HepG2 (cell line): ENCODE data around the gene TMX2. TPM values are rescaled to one million over a fixed set of nuclear protein-coding genes. Genes with fewer than 3 reads are reported as not detected.

Source experiments
- ATF1 ChIP-seq: IDR thresholded peaks from 2 replicates; pipeline ENCODE4 v1.6.1; 2016; ENCODE audit warnings: mild to moderate bottlenecking, control low read depth
- HOXA7 ChIP-seq: sonication (generic); formaldehyde crosslinking; IDR thresholded peaks from 2 replicates; pipeline ENCODE4 v1.8.1; 2022; ENCODE audit warnings: mild to moderate bottlenecking, missing genetic modification reagents, moderate library complexity
- IRX3 ChIP-seq: sonication (generic); formaldehyde crosslinking; IDR thresholded peaks from 2 replicates; pipeline ENCODE4 v1.8.1; 2023; ENCODE audit warnings: mild to moderate bottlenecking, low read depth, missing genetic modification reagents, borderline replicate concordance
- KLF13 ChIP-seq: sonication (generic); formaldehyde crosslinking; IDR thresholded peaks from 2 replicates; pipeline ENCODE4 v1.4.0; 2020; ENCODE audit warnings: mild to moderate bottlenecking, missing genetic modification reagents
- MIER3 ChIP-seq: IDR thresholded peaks from 2 replicates; pipeline ENCODE4 v1.6.1; 2016; ENCODE audit warnings: missing compliant biosample characterization, borderline replicate concordance
- NCOR1 ChIP-seq: fragments of 200-600 bp; sonication (generic); IDR thresholded peaks from 2 replicates; pipeline ENCODE4 v1.7.0; 2017; ENCODE audit warnings: antibody characterized with exemption, low read length, borderline replicate concordance
- NFRKB ChIP-seq: fragments of 450-650 bp; IDR thresholded peaks from 2 replicates; pipeline ENCODE4 v1.6.1; 2017
- PHF21A ChIP-seq: sonication (generic); formaldehyde crosslinking; IDR thresholded peaks from 2 replicates; pipeline ENCODE4 v1.5.0; 2020; ENCODE audit warnings: mild to moderate bottlenecking, missing genetic modification reagents
- TRIM24 ChIP-seq: sonication (generic); formaldehyde crosslinking; IDR thresholded peaks from 2 replicates; pipeline ENCODE4 v1.8.0; 2022; ENCODE audit warnings: mild to moderate bottlenecking, missing genetic modification reagents
- ZFY ChIP-seq: sonication (generic); formaldehyde crosslinking; IDR thresholded peaks from 2 replicates; pipeline ENCODE4 v1.4.0; 2020; ENCODE audit warnings: missing genetic modification reagents
- ZKSCAN8 ChIP-seq: IDR thresholded peaks from 2 replicates; pipeline ENCODE4 v1.6.1; 2016; ENCODE audit warnings: borderline replicate concordance, missing genetic modification reagents, missing compliant biosample characterization
- ZNF205 ChIP-seq: IDR thresholded peaks from 2 replicates; pipeline ENCODE4 v1.6.1; 2018; ENCODE audit warnings: missing biosample characterization, missing genetic modification reagents
- ZNF207 ChIP-seq: fragments of 450-650 bp; IDR thresholded peaks from 2 replicates; pipeline ENCODE4 v1.6.1; 2016; ENCODE audit warnings: antibody characterized with exemption, borderline replicate concordance
- ZNF367 ChIP-seq: sonication (generic); formaldehyde crosslinking; IDR thresholded peaks from 2 replicates; pipeline ENCODE4 v1.4.0; 2020; ENCODE audit warnings: missing genetic modification reagents, borderline replicate concordance
- polyA plus RNA-seq, 8 experiments: library from polyadenylated mRNA; depleted of rRNA in 3 of 8; stranded (reverse) in 7 of 8; unstranded in 1 of 8; fragments of >200 nt; fragmentation: Illumina TruSeq in 4 of 8; extraction: Trizol in 4 of 8; gene quantifications; 2 replicates each; pipeline versions ENCODE4 v1.2.1 to v1.2.3, GENCODE V29; 2011 to 2016; ENCODE audit warnings: low read depth in 4 of 8, missing spikeins in 1 of 8, mixed read lengths in 1 of 8; ENCODE audit not compliant: insufficient read depth in 1 of 8
- total RNA-seq, 5 experiments: library from RNA; depleted of rRNA; stranded (reverse); fragments of >200 nt; fragmentation: Illumina TruSeq; extraction: Trizol; gene quantifications; 2 replicates each; pipeline ENCODE4 v1.2.3, GENCODE V29; 2016; ENCODE audit warnings: low read depth in 1 of 5
- TF ChIP-seq, protein P1 (sequence below): IDR thresholded peaks from 2 replicates; pipeline ENCODE4 v1.6.1; 2016; ENCODE audit warnings: low read depth, missing genetic modification reagents, missing compliant biosample characterization
- TF ChIP-seq, protein P2 (sequence below): sonication (generic); formaldehyde crosslinking; IDR thresholded peaks from 2 replicates; pipeline ENCODE4 v1.4.0; 2020; ENCODE audit warnings: missing genetic modification reagents, borderline replicate concordance
- TF ChIP-seq, protein P3 (sequence below): IDR thresholded peaks from 2 replicates; pipeline ENCODE4 v1.6.1; 2012; ENCODE audit warnings: low read depth, low read length, improper control_type of control experiment
- TF ChIP-seq, protein P4 (sequence below): sonication (generic); formaldehyde crosslinking; IDR thresholded peaks from 2 replicates; pipeline ENCODE4 v1.4.0; 2020; ENCODE audit warnings: missing genetic modification reagents

TMX2 gene
- total and polyA plus RNA-seq, 2 of the 13 experiments (the other 11 are each of a cell fraction or from before 2014, with no cell fraction given) = 84.5 to 129 TPM

DNA sequence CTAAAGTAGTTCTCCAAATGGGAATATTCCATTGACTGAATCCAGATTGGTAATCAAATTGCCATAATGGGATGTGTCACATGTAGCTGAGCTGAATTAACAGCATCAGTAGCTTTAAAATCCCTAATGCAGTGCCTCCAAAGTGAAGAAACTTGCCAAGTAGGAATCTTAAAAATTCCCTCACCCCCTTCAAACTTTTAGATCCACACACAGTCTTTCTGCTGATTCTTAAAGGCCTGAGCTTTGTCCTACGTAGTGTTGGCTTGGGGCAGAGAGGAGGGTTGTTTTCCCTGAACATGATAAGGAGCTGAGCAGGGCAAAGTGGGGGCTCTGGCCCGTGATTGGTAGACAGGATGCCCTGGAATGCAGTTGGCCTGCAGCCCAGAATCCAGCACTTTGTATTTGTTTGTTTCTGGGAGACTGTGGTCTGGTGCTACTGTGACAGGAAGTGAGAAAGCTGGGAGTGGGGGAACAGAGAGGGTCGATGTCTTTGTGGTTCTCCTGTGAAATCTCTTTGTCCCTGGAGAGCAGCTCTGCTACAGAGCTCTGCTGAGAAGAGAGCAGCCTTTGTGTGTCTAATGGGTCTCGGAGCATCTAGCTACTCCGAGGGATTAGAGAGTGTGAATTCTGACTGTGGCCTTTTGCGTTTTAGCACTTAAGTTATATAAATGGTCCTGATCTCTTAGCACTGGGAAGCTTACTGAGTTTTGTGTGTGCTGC lies 66.1 kb downstream of the TMX2 start (continued):
- TF ChIP-seq PHF21A (CRISPR knock-in tag) (peak; percentile 96), MIER3 (CRISPR knock-in tag) (no peak), ZNF205 (CRISPR knock-in tag) (0 out of 2 replicates have a peak, but pooled peaks have one; percentile 27), TRIM24 (CRISPR knock-in tag) (no peak), KLF13 (CRISPR knock-in tag) (no peak), NFRKB (no peak), ZKSCAN8 (CRISPR knock-in tag) (0 out of 2 replicates have a peak, but pooled peaks have one; percentile 24), ZNF367 (no peak), ATF1 (CRISPR knock-in tag) (peak; percentile 73), IRX3 (CRISPR knock-in tag) (no peak), HOXA7 (CRISPR knock-in tag) (no peak), ZNF207 (no peak), ZFY (no peak), NCOR1 (peak; percentile 90)
- TF ChIP-seq, protein P1, sequence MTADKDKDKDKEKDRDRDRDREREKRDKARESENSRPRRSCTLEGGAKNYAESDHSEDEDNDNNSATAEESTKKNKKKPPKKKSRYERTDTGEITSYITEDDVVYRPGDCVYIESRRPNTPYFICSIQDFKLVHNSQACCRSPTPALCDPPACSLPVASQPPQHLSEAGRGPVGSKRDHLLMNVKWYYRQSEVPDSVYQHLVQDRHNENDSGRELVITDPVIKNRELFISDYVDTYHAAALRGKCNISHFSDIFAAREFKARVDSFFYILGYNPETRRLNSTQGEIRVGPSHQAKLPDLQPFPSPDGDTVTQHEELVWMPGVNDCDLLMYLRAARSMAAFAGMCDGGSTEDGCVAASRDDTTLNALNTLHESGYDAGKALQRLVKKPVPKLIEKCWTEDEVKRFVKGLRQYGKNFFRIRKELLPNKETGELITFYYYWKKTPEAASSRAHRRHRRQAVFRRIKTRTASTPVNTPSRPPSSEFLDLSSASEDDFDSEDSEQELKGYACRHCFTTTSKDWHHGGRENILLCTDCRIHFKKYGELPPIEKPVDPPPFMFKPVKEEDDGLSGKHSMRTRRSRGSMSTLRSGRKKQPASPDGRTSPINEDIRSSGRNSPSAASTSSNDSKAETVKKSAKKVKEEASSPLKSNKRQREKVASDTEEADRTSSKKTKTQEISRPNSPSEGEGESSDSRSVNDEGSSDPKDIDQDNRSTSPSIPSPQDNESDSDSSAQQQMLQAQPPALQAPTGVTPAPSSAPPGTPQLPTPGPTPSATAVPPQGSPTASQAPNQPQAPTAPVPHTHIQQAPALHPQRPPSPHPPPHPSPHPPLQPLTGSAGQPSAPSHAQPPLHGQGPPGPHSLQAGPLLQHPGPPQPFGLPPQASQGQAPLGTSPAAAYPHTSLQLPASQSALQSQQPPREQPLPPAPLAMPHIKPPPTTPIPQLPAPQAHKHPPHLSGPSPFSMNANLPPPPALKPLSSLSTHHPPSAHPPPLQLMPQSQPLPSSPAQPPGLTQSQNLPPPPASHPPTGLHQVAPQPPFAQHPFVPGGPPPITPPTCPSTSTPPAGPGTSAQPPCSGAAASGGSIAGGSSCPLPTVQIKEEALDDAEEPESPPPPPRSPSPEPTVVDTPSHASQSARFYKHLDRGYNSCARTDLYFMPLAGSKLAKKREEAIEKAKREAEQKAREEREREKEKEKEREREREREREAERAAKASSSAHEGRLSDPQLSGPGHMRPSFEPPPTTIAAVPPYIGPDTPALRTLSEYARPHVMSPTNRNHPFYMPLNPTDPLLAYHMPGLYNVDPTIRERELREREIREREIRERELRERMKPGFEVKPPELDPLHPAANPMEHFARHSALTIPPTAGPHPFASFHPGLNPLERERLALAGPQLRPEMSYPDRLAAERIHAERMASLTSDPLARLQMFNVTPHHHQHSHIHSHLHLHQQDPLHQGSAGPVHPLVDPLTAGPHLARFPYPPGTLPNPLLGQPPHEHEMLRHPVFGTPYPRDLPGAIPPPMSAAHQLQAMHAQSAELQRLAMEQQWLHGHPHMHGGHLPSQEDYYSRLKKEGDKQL (CRISPR knock-in tag) = peak; percentile 60; the same call in 1 of the 2 replicates
- TF ChIP-seq, protein P2, sequence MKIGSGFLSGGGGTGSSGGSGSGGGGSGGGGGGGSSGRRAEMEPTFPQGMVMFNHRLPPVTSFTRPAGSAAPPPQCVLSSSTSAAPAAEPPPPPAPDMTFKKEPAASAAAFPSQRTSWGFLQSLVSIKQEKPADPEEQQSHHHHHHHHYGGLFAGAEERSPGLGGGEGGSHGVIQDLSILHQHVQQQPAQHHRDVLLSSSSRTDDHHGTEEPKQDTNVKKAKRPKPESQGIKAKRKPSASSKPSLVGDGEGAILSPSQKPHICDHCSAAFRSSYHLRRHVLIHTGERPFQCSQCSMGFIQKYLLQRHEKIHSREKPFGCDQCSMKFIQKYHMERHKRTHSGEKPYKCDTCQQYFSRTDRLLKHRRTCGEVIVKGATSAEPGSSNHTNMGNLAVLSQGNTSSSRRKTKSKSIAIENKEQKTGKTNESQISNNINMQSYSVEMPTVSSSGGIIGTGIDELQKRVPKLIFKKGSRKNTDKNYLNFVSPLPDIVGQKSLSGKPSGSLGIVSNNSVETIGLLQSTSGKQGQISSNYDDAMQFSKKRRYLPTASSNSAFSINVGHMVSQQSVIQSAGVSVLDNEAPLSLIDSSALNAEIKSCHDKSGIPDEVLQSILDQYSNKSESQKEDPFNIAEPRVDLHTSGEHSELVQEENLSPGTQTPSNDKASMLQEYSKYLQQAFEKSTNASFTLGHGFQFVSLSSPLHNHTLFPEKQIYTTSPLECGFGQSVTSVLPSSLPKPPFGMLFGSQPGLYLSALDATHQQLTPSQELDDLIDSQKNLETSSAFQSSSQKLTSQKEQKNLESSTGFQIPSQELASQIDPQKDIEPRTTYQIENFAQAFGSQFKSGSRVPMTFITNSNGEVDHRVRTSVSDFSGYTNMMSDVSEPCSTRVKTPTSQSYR = peak; percentile 78; the same call in 1 of the 2 replicates
- TF ChIP-seq, protein P3, sequence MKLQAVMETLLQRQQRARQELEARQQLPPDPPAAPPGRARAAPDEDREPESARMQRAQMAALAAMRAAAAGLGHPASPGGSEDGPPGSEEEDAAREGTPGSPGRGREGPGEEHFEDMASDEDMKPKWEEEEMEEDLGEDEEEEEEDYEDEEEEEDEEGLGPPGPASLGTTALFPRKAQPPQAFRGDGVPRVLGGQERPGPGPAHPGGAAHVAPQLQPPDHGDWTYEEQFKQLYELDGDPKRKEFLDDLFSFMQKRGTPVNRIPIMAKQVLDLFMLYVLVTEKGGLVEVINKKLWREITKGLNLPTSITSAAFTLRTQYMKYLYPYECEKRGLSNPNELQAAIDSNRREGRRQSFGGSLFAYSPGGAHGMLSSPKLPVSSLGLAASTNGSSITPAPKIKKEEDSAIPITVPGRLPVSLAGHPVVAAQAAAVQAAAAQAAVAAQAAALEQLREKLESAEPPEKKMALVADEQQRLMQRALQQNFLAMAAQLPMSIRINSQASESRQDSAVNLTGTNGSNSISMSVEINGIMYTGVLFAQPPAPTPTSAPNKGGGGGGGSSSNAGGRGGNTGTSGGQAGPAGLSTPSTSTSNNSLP = no peak
- TF ChIP-seq, protein P4, sequence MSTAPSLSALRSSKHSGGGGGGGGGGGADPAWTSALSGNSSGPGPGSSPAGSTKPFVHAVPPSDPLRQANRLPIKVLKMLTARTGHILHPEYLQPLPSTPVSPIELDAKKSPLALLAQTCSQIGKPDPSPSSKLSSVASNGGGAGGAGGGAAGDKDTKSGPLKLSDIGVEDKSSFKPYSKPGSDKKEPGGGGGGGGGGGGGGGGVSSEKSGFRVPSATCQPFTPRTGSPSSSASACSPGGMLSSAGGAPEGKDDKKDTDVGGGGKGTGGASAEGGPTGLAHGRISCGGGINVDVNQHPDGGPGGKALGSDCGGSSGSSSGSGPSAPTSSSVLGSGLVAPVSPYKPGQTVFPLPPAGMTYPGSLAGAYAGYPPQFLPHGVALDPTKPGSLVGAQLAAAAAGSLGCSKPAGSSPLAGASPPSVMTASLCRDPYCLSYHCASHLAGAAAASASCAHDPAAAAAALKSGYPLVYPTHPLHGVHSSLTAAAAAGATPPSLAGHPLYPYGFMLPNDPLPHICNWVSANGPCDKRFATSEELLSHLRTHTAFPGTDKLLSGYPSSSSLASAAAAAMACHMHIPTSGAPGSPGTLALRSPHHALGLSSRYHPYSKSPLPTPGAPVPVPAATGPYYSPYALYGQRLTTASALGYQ (CRISPR knock-in tag) = no peak
